PC-3 (cell line): ENCODE measurements around the gene FAM187B. TPM values are rescaled to one million over a fixed set of nuclear protein-coding genes. Genes with fewer than 3 reads are reported as not detected.
"Not testable (repeated sequence)": the region's sequence is repeated elsewhere in the genome, so short reads cannot be mapped to it uniquely, and the experiment has no call there.

Source experiments
- ATAC-seq: fragments of 200-7000 bp; cut with Tn5 transposase; 2 replicates; pipeline ENCODE4 v1.9.1; 2020; ENCODE audit warnings: mild to moderate bottlenecking, moderate library complexity
- BruUV-seq: library from RNA; stranded (reverse); fragments of 400-500 nt; replicated peaks from 2 replicates; lab custom pipeline; 2021; lab: Mats Ljungman, UMichigan
- CTCF ChIA-PET: fragments of 300-600 bp; sonication (Branson Sonifier 250); formaldehyde crosslinking; loops from one replicate; lab custom pipeline; 2022; ENCODE audit warnings: antibody characterized with exemption; lab: Charles Lee
- POLR2A ChIA-PET: fragments of 300-600 bp; sonication (Branson Sonifier 250); formaldehyde crosslinking; loops from one replicate; lab custom pipeline; 2022; ENCODE audit warnings: antibody characterized with exemption; ENCODE audit not compliant: unreplicated experiment; lab: Charles Lee
- DNase-seq: peaks from one replicate; pipeline ENCODE4 v3.0.0-alpha.2; 2015
- H2AFZ ChIP-seq: fragments of 300-600 bp; sonication (generic); 2 replicates; pipeline ENCODE4 v1.6.0; 2016; ENCODE audit warnings: antibody characterized with exemption, low read length
- H3F3A ChIP-seq: fragments of 300-600 bp; sonication (generic); one replicate; pipeline ENCODE4 v1.6.0; 2017; ENCODE audit warnings: antibody characterized with exemption, low read length, control low read depth, mild to moderate bottlenecking; ENCODE audit not compliant: unreplicated experiment
- H3K27ac ChIP-seq: fragments of 300-600 bp; sonication (generic); 2 replicates; pipeline ENCODE4 v1.5.1; 2016; ENCODE audit warnings: mild to moderate bottlenecking, low read length
- H3K27me3 ChIP-seq: fragments of 300-600 bp; sonication (generic); 2 replicates; pipeline ENCODE4 v1.6.1; 2016; ENCODE audit warnings: low read length, mixed read lengths
- H3K36me3 ChIP-seq: fragments of 300-600 bp; sonication (generic); 2 replicates; pipeline ENCODE4 v1.6.1; 2016; ENCODE audit warnings: low read depth, mixed run types, low read length, mixed read lengths
- H3K4me1 ChIP-seq: fragments of 300-600 bp; sonication (generic); 2 replicates; pipeline ENCODE4 v1.5.1; 2016; ENCODE audit warnings: low read length; ENCODE audit not compliant: insufficient read depth
- H3K4me2 ChIP-seq: fragments of 300-600 bp; sonication (generic); 2 replicates; pipeline ENCODE4 v1.6.0; 2016; ENCODE audit warnings: low read length
- H3K4me3 ChIP-seq: fragments of 300-600 bp; sonication (generic); 2 replicates; pipeline ENCODE4 v1.5.1; 2016; ENCODE audit warnings: mild to moderate bottlenecking, low read length, mixed read lengths
- H3K79me2 ChIP-seq: fragments of 300-600 bp; sonication (generic); 2 replicates; pipeline ENCODE4 v1.6.1; 2017; ENCODE audit warnings: low read length, mixed read lengths
- H3K9ac ChIP-seq: fragments of 300-600 bp; sonication (generic); 2 replicates; pipeline ENCODE4 v1.6.0; 2016; ENCODE audit warnings: mild to moderate bottlenecking, low read length
- H3K9me2 ChIP-seq: fragments of 300-600 bp; sonication (generic); replicated peaks from 2 replicates; pipeline ENCODE4 v1.6.1; 2016; ENCODE audit warnings: mixed run types, low read length, mixed read lengths
- H3K9me3 ChIP-seq: fragments of 300-600 bp; sonication (generic); 2 replicates; pipeline ENCODE4 v1.6.1; 2016; ENCODE audit warnings: low read length, mixed read lengths
- H4K20me1 ChIP-seq: fragments of 300-600 bp; sonication (generic); 2 replicates; pipeline ENCODE4 v1.6.1; 2016; ENCODE audit warnings: low read length, mixed read lengths
- EZH2 ChIP-seq: fragments of 300-600 bp; sonication (generic); IDR thresholded peaks from one replicate; pipeline ENCODE4 v1.6.1; 2017; ENCODE audit warnings: antibody characterized with exemption, mild to moderate bottlenecking, low read length; ENCODE audit not compliant: unreplicated experiment
- EZH2phosphoT487 ChIP-seq: fragments of 300-600 bp; sonication (generic); IDR thresholded peaks from 2 replicates; pipeline ENCODE4 v1.6.1; 2018; ENCODE audit warnings: mild to moderate bottlenecking, antibody characterized with exemption, low read length, borderline replicate concordance
- intact Hi-C: fragments of 100-400 bp; cut with micrococcal nuclease; formaldehyde crosslinking; loops from 2 replicates; pipeline ENCODE4 v1.9.0; 2023
- total RNA-seq: library from RNA; depleted of rRNA; stranded (reverse); fragments of >200 nt; gene quantifications from 2 replicates; pipeline ENCODE4 v1.2.3, GENCODE V29; 2014
- TF ChIP-seq, protein P1 (sequence below): fragments of 300-600 bp; sonication (generic); conservative IDR thresholded peaks from 2 replicates; pipeline ENCODE4 v1.5.1; 2017; ENCODE audit warnings: antibody characterized with exemption, low read depth, mild to moderate bottlenecking, low read length

Gene FAM187B
- total RNA-seq, 1 experiment from 2014 or later: not detected

DNA sequence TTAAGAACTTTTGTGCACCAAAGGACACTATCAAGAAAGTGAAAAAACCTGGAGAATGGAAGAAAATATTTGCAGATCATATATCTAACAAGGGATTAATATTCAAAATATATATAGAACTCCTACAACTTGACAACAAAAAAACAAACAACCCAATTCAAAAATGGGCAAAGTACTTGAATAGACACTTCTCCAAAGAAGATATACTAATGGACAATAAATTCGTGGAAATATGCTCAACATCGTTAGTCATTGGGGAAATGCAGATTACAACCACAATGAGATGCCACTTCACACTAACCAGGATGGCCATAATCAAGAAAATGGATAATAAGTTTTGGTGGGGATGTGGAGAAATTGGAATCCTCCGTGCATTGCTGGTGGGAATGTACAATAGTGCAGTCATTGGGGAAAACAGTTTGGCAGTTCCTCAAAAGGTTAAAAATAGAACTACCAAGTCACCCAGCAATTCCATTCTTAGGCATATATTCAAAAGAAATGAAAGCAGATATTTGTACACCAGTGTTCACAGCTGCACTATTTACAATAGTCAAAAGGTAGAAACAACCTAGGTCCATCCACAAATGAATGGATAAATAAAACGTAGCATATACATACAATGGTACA, 18.0 kb upstream of the FAM187B start:
- no peak for ATAC-seq
- ChIA-PET CTCF (no interaction called here), POLR2A (no interaction called here)
- H3K79me2 ChIP-seq: peaks cover 26% of the 10 kb centered on the region
- H2AFZ ChIP-seq: no peak overlapping the region
- no peaks in the 10 kb centered on the region; the same call in 1 of the 2 replicates for H4K20me1 ChIP-seq
- peaks cover 14% of the 10 kb centered on the region for H3K4me1 ChIP-seq
- H3K27me3 ChIP-seq: no peaks in the 10 kb centered on the region
- BruUV-seq: no TSS peak
- peak overlapping the region; percentile 86; the same call in 1 of the 2 replicates for H3K4me2 ChIP-seq
- H3F3A ChIP-seq: no peaks in the 10 kb centered on the region
- H3K9ac ChIP-seq: 0 out of 2 replicates have a peak overlapping the region, but pooled peaks have one; percentile 82
- no peaks in the 10 kb centered on the region for H3K9me2 ChIP-seq
- no peaks in the 10 kb centered on the region; the same call in 1 of the 2 replicates for H3K36me3 ChIP-seq
- no peak overlapping the region for H3K4me3 ChIP-seq
- DNase-seq: no peak
- TF ChIP-seq, protein P1, sequence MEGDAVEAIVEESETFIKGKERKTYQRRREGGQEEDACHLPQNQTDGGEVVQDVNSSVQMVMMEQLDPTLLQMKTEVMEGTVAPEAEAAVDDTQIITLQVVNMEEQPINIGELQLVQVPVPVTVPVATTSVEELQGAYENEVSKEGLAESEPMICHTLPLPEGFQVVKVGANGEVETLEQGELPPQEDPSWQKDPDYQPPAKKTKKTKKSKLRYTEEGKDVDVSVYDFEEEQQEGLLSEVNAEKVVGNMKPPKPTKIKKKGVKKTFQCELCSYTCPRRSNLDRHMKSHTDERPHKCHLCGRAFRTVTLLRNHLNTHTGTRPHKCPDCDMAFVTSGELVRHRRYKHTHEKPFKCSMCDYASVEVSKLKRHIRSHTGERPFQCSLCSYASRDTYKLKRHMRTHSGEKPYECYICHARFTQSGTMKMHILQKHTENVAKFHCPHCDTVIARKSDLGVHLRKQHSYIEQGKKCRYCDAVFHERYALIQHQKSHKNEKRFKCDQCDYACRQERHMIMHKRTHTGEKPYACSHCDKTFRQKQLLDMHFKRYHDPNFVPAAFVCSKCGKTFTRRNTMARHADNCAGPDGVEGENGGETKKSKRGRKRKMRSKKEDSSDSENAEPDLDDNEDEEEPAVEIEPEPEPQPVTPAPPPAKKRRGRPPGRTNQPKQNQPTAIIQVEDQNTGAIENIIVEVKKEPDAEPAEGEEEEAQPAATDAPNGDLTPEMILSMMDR: no peak
- TF ChIP-seq EZH2 (no peak), EZH2phosphoT487 (no peak)
- H3K27ac ChIP-seq: 0 out of 2 replicates have a peak overlapping the region, but pooled peaks have one; percentile 90
- intact Hi-C loops: loop anchor here (10.0 kb wide), 1 partner anchor 102 kb away; the partner anchor contains the start of gene FXYD7
- no peaks in the 10 kb centered on the region for H3K9me3 ChIP-seq

DNA sequence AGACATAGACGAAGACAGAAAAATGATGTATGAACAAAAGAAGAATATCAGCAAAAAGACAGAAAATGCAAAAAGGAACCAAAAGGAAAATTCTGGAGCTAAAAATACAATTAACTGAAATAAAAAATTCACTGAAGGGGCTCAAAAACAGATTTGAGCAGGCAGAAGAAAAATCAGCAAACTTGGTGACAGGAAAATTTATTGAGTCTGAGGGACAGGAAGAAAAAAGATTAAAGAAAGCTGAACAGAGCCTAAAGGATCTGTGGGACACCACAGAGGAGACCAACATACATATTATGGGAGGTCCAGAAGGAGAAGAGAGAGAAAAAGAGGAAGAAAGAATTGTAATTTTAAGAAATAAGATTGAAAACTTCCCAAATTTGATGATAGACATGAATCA, 12.9 kb upstream of the FAM187B start:
- CTCF ChIA-PET: no interaction called here
- no peak overlapping the region for H3K27ac ChIP-seq
- H3K36me3 ChIP-seq: no peaks in the 10 kb centered on the region
- H3K27me3 ChIP-seq: no peaks in the 10 kb centered on the region
- H3K4me1 ChIP-seq: no peaks in the 10 kb centered on the region
- POLR2A ChIA-PET: no interaction called here
- H2AFZ ChIP-seq: no peak overlapping the region
- no peaks in the 10 kb centered on the region for H4K20me1 ChIP-seq
- intact Hi-C loops: loop anchor here (10.0 kb wide), 1 partner anchor 97 kb away; the partner anchor contains the start of gene FXYD7
- no peak for TF ChIP-seq EZH2phosphoT487
- TF ChIP-seq, protein P1: no peak
- TF ChIP-seq EZH2: no peak
- no TSS peak for BruUV-seq
- ATAC-seq (no peak), DNase-seq (no peak)
- H3K9me2 ChIP-seq: no peaks in the 10 kb centered on the region
- no peak overlapping the region for H3K9ac ChIP-seq
- H3K4me2 ChIP-seq: no peak overlapping the region
- H3K79me2 ChIP-seq: no peaks in the 10 kb centered on the region
- H3K4me3 ChIP-seq: no peak overlapping the region
- H3F3A ChIP-seq: no peaks in the 10 kb centered on the region
- no peaks in the 10 kb centered on the region for H3K9me3 ChIP-seq

DNA sequence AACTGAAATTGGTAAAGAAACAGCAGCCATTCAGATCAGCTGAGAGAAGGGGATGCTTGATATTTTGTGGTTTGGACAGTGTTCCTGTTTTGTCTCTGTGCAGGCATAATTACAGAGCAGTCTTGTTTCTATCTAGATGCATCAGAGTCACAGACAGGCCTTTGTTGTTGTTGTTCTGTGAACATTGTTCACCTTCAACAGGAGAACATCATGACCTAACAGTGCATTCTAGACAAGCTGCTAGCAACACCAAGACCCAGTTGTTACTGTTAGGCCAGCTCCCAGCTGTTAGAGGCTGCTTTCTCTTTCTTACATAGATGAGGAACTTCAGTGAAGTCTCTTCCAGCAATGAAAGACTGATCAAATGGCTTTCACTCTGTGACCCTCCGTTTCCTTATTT, 11.8 kb upstream of the FAM187B start:
- ATAC-seq: no peak
- no peak overlapping the region for H3K4me3 ChIP-seq
- DNase-seq: no peak
- H3F3A ChIP-seq: no peaks in the 10 kb centered on the region
- no peak overlapping the region for H3K9ac ChIP-seq
- BruUV-seq: no TSS peak
- no peak overlapping the region for H3K4me2 ChIP-seq
- no peaks in the 10 kb centered on the region for H4K20me1 ChIP-seq
- POLR2A ChIA-PET: no interaction called here
- H3K27me3 ChIP-seq: no peaks in the 10 kb centered on the region
- H3K79me2 ChIP-seq: no peaks in the 10 kb centered on the region
- H3K27ac ChIP-seq: no peak overlapping the region
- CTCF ChIA-PET: no interaction called here
- H3K4me1 ChIP-seq: no peaks in the 10 kb centered on the region
- H3K9me3 ChIP-seq: no peaks in the 10 kb centered on the region
- H3K36me3 ChIP-seq: no peaks in the 10 kb centered on the region
- H2AFZ ChIP-seq: no peak overlapping the region
- intact Hi-C loops: loop anchor here (10.0 kb wide), 1 partner anchor 96 kb away; the partner anchor contains the start of gene FXYD7
- no peak for TF ChIP-seq EZH2phosphoT487
- TF ChIP-seq, protein P1: no peak
- no peaks in the 10 kb centered on the region for H3K9me2 ChIP-seq

DNA sequence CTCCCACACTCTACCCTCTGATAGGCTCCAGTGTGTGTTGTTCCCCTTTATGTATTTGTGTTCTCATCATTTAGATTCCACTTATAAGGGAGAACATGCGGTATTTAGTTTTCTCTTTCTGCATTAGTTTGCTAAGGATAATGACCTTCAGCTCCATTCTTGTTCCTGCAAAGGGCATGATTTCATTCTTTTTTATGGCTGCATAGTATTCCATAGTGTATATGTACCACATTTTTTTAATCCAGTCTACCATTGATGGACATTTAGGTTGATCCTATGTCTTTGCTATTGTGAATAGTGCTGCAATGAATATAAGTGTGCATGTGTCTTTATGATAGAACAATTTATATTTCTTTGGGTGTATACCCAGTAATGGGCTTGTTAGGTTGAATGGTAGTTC, 11.1 kb upstream of the FAM187B start:
- POLR2A ChIA-PET, H3K36me3 ChIP-seq, CTCF ChIA-PET, H3K9me2 ChIP-seq, H3K9me3 ChIP-seq, intact Hi-C loops, H3F3A ChIP-seq, DNase-seq, H3K9ac ChIP-seq, H3K79me2 ChIP-seq, H2AFZ ChIP-seq, H3K4me1 ChIP-seq, BruUV-seq, ATAC-seq, H4K20me1 ChIP-seq, H3K27ac ChIP-seq, H3K4me3 ChIP-seq, H3K4me2 ChIP-seq, H3K27me3 ChIP-seq: not testable (repeated sequence)
